Stomach smooth muscle (tissue), 2 donors: ENCODE measurements around the gene PLIN5.
A peak's percentile ranks its signal among the peaks of the same experiment; 100 is the strongest.
"Not testable (repeated sequence)": the region's sequence is repeated elsewhere in the genome, so short reads cannot be mapped to it uniquely, and the experiment has no call there.

Source experiments
- H3K27ac ChIP-seq: one replicate; pipeline ENCODE4 v1.7.0; 2013; ENCODE audit warnings: mild to moderate bottlenecking, low read length, inconsistent platforms
- H3K27me3 ChIP-seq, 2 donors: one replicate each; pipeline ENCODE4 v1.7.0; 2013; ENCODE audit warnings: low read length in 2 of 2; ENCODE audit not compliant: insufficient read depth in 2 of 2, control insufficient read depth in 1 of 2
- H3K36me3 ChIP-seq, 2 donors: one replicate each; pipeline ENCODE4 v1.7.0; 2013; ENCODE audit warnings: low read length in 2 of 2; ENCODE audit not compliant: control insufficient read depth in 2 of 2, insufficient read depth in 2 of 2
- H3K4me1 ChIP-seq: one replicate; pipeline ENCODE4 v1.7.0; 2013; ENCODE audit warnings: low read length; ENCODE audit not compliant: control insufficient read depth, insufficient read depth
- H3K4me3 ChIP-seq, 2 donors: one replicate each; pipeline ENCODE4 v1.7.0; 2013; ENCODE audit warnings: low read length in 2 of 2
- H3K9ac ChIP-seq, 2 donors: one replicate each; pipeline ENCODE4 v1.7.0; 2013; ENCODE audit warnings: low read length in 2 of 2, mild to moderate bottlenecking in 1 of 2
- H3K9me3 ChIP-seq, 2 donors: one replicate each; pipeline ENCODE4 v1.7.0; 2013; ENCODE audit warnings: low read length in 2 of 2; ENCODE audit not compliant: control insufficient read depth in 2 of 2
- donor health status: healthy.
- donor health status: Pancreatic carcinoma.

Gene PLIN5

DNA sequence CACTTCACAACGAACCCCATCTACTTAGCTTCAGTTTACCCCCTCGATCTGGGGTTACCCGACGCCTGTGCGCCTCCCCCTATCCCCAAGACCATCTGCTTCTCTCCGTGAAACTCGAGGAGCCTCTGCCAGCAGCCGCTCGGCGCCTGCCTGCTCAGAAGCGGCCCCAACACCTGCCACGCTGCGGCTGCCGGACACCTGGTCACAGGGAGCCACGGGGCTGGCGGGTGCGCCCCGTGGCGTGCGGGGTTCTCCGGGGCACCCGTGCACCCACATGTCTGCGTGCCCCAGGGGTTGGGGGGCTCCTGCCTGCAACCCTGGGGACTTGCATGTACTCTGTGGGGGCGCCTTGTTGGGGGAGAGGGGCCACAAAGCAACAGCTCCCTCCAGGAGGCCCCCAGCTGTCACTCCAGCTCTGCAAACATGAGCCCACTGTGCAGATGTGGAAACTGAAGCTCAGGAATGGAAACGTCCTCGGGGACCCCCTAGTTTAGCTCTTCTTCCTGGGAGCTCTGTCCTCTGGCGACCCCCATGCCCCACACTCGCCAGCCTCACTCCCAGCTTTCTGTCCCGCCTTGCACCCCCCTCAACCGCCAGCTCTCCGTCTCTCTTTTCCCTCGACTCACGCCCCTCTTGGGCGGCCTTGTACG lies 31.5 kb upstream of the PLIN5 start:
- Histone ChIP-seq H3K27ac (no peak overlapping the region), H3K9ac (no peak overlapping the region), H3K36me3 (no peaks in the 10 kb centered on the region), H3K27me3 (peaks cover 0 to 3% of the 10 kb centered on the region in 2 donors), H3K4me3 (no peak overlapping the region), H3K4me1 (peaks cover 3% of the 10 kb centered on the region), H3K9me3 (no peaks in the 10 kb centered on the region)

DNA sequence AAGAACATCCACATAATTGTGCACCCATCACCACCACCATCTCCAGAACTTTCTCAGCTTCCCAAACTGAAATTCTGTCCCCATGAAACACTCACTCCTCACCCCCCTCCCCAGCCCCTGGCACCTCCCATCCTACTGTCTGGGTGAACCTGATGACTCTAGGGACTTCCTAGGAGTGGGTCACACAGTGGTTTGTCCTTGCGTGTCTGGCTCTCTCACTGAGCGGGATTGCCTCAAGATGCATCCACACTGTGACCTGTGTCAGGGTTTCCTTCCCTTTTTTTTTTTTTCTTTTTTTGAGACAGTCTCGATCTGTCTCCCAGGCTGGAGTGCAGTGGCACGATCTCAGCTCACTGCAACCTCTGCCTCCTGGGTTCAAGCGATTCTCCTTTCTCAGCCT lies 28.5 kb upstream of the PLIN5 start:
- not testable (repeated sequence) for H3K27ac ChIP-seq, H3K4me3 ChIP-seq, H3K27me3 ChIP-seq, H3K4me1 ChIP-seq, H3K9ac ChIP-seq, H3K9me3 ChIP-seq, H3K36me3 ChIP-seq

DNA sequence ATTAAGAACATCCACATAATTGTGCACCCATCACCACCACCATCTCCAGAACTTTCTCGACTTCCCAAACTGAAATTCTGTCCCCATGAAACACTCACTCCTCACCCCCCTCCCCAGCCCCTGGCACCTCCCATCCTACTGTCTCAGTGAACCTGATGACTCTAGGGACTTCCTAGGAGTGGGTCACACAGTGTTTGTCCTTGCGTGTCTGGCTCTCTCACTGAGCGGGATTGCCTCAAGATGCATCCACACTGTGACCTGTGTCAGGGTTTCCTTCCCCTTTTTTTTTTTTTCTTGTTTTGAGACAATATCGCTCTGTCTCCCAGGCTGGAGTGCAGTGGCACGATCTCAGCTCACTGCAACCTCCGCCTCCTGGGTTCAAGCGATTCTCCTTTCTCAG lies 27.1 kb upstream of the PLIN5 start:
- not testable (repeated sequence) for H3K9ac ChIP-seq, H3K27ac ChIP-seq, H3K36me3 ChIP-seq, H3K9me3 ChIP-seq, H3K27me3 ChIP-seq, H3K4me1 ChIP-seq, H3K4me3 ChIP-seq

DNA sequence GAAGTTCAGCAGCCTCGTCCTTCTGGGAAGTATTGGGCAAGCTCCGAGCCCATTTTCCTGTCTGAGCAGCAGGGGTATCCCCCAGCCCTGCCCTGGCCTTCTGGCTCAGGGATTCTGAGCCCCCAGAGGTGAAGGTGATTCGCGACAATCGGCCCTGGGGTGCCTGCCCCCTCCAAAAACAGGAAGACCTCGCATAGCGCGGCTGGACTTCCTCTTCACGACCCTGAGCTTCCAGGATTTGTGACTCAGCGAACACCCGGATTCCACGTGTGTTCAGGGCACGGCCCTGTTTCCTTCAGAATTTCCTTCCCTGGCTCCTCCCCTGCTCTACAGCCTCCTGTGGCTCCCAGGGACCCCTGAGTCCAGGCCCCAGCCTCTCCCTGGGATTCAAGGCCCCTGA lies 24.5 kb upstream of the PLIN5 start, which contains the start of gene SEMA6B:
Gene SEMA6B, minus strand, starts transcription at position 116 of the 400 bp plus-strand sequence. CDS start 1,227 bp downstream, outside the sequence.
- no peaks in the 10 kb centered on the region for H3K36me3 ChIP-seq
- peak within 1 kb of the TSS; percentile 37 for H3K27ac ChIP-seq
- H3K9me3 ChIP-seq = no peaks in the 10 kb centered on the region
- H3K4me1 ChIP-seq = no peaks in the 10 kb centered on the region
- peak within 1 kb of the TSS in 1 of 2 donors; percentile 35 for H3K4me3 ChIP-seq
- H3K27me3 ChIP-seq = no peaks in the 10 kb centered on the region
- peak within 1 kb of the TSS in 1 of 2 donors; percentile 29 for H3K9ac ChIP-seq

DNA sequence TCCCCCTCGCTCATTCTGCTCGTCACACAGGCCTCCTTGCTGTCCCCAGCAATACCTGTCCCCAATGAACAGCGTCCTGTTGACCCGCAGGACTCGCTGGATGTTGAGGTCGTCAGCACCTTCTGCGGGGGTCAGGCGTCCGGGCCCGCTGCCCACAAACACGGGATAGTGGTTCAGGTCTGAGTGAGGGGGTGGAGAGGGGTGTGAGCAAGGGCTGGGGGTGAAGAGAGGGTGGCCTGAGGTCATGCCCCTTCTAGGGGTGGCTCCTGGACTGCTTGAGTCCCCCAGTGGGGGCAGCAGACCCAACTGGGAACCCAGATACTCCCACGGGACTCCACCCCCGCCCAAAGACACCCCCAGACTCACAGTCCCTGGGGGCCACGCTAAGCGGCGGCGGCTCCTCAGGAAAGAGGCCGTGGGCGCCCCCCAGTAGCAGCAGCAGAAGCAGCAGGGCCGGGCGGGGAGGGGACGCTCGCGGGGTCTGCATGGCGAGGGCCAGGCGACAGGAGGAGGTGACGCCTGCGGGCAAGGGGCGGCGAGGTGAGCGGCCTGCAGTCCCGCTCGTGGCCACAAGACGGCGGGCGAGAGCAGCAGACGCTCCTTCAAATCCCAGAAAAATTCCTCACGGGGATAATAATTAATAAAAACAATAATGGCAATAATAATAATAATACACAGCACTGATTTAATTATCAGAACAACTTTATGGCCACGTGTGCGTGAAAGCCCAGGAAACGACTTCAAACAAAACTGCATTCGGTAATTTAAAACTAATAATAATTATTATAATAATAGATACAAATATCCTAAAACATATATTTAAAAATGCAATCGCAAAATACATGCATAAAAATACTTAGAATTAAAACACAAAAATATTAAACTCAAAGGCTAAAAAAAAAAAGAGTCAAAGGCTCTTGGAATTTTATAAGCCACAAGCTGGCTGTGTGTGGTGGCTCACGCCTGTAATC lies 23.2 kb upstream of the PLIN5 start:
- no peaks in the 10 kb centered on the region for H3K4me1 ChIP-seq
- no peak overlapping the region for H3K27ac ChIP-seq
- no peak overlapping the region for H3K4me3 ChIP-seq
- H3K27me3 ChIP-seq = no peaks in the 10 kb centered on the region
- no peak overlapping the region for H3K9ac ChIP-seq
- H3K9me3 ChIP-seq = no peaks in the 10 kb centered on the region
- H3K36me3 ChIP-seq = no peaks in the 10 kb centered on the region

DNA sequence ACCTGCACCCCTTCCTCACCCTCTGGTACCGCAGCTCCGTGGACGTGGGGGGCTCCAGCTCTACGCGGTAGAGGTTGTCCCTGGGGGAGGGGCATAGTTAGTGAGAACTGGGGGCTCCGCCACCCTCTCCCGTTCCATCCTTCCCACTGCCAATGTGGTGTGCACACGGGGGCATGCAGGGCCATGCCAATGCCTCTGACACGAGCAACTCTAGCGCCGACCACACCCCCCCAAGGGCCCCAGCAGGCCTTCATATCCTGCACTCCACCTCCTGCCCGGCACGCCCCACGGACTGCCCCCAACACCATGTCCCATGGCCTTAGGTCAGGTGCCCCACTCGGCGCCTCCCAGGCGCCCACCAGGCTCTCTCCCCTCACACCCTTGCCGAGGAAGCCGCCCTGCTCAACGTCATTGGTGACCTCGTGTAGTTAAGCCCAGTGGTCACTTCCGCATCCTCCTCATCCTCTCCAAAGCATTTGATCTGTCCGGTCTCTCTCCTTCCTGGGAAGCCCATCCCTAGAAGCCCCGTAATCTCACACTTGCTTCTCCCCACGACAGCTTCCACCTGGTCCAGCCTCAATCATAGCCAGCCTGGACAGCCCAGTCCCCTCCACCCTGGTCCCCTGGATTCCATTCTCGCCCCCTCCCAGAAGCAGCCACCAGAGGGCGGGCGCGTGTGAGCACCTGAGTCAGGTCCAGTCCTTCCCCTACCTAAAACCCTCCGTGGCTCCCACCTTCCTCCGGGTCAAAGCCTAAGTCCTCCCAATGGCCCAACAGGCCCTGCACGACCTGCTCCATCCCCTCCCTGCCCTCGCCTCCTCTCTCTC lies 22.3 kb upstream of the PLIN5 start:
- Histone ChIP-seq H3K4me1 (no peaks in the 10 kb centered on the region), H3K9me3 (no peaks in the 10 kb centered on the region), H3K4me3 (no peak overlapping the region), H3K9ac (no peak overlapping the region), H3K36me3 (peaks cover 0 to 2% of the 10 kb centered on the region in 2 donors), H3K27me3 (no peaks in the 10 kb centered on the region), H3K27ac (no peak overlapping the region)

DNA sequence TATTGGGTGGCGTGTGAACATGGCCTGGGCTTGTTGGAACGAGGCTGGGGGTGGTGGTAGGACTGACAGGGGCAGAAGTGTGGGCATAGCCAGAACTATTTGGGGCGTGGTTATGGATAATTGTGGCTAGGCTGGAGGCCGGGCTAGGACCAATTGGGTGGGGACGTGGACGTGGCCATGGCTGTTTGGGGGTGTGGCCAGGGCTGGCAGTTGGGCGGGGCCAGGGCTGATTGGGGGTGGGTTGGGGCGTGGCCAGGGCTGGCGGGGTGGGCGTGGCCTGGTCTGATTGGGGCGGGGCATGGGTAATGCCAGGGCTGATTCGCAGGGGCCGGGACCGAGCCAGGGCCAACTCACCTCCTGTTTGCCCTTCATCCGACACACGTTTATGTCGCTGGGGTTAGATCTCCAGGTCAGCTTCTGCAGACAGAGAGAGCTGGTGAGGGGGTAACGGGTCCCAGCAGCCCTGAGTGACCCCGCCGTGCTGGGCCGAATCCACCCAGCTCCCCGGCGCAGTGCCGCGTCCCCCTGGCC lies 21.6 kb upstream of the PLIN5 start:
- Histone ChIP-seq H3K9ac (no peak overlapping the region), H3K4me3 (no peak overlapping the region), H3K27me3 (no peaks in the 10 kb centered on the region), H3K4me1 (no peaks in the 10 kb centered on the region), H3K9me3 (no peaks in the 10 kb centered on the region), H3K36me3 (peaks cover 0 to 2% of the 10 kb centered on the region in 2 donors), H3K27ac (no peak overlapping the region)

DNA sequence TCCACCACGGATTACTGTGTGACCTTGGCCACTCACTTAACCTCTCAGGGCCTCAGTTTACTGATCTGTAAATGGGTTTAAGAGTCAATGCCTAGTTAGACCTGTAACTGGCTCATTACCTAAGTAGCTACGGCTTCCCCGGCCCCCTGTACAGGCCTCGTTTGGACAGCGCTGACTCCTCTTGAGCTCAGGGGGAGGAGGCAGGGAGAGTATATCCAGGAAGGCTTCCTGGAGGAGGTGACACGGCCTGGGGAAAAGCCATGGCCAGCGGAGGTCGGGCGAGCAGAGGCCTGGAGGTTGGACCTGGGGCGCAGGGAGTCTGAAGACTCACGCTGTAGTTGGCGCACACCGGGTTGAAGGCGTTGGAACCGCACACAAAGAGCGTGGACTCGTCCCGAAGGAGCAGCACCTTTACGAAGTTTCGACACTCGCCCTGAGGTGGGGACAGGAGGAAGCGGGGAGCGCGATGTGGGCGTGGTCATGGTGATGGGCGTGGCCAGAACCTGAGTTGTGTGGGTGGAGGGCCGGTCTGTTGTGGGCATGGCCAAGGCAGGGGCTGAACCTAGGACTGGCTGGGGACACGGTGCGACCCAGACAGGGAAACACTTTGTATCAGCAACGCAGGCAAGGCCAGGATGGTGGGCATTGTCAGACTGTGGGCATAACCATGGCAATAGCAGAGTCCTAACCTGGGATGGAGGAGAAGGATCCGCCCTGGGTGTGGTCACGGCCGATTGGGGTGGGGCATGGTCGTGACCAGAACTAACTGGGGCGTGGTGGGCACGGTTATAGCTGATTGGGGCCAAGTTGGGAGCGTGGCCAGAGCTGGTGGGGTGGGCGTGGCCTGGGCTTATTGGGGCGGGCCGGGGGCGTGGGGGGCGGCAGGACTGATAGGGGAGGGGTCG lies 20.9 kb upstream of the PLIN5 start:
- Histone ChIP-seq H3K4me1 (no peaks in the 10 kb centered on the region), H3K9me3 (no peaks in the 10 kb centered on the region), H3K27ac (no peak overlapping the region), H3K4me3 (no peak overlapping the region), H3K9ac (no peak overlapping the region), H3K36me3 (peaks cover 0 to 2% of the 10 kb centered on the region in 2 donors), H3K27me3 (no peaks in the 10 kb centered on the region)

DNA sequence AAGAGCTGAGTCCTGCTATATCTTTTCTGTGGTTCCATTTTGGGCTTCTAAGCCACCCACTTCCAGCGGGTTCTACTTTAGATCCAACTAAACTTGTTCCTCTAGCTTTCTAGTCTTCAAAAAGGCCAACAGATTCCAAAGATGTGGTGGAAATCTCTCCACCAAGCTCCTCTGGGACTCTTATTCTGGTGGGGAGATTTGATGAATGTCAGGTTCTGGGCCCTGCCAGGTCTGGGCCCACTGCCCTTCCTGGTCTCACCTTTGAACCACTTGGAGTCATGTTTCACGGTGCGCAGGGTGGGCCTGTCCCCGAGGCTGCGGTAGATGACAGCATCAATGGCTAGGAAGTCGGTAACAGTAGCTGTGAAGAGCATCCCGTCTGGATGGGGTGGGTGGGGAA lies 19.7 kb upstream of the PLIN5 start:
- Histone ChIP-seq H3K36me3 (peaks cover 0 to 2% of the 10 kb centered on the region in 2 donors), H3K27me3 (no peaks in the 10 kb centered on the region)

More for the DNA sequence above, 19.7 kb upstream of the PLIN5 start:
- H3K4me3 ChIP-seq = no peak overlapping the region
- H3K9me3 ChIP-seq = no peaks in the 10 kb centered on the region
- no peaks in the 10 kb centered on the region for H3K4me1 ChIP-seq
- no peak overlapping the region for H3K9ac ChIP-seq
- no peak overlapping the region for H3K27ac ChIP-seq
